ENCODE measurements around the gene GRIN3B.

Gene GRIN3B

GRCh38 chr19:1007399-1008251 is 7.4 kb downstream of the GRIN3B start:
- DNase-seq (ENCODE audit: low read depth): no peak

GRCh38 chr19:1008268-1009040 is 8.2 kb downstream of the GRIN3B start:
- no peak for DNase-seq (ENCODE audit: low read depth)

GRCh38 chr19:1009041-1009980 is 9.1 kb downstream of the GRIN3B start:
- no peak for DNase-seq (ENCODE audit: low read depth)

GRCh38 chr19:1009981-1010538 is 9.8 kb downstream of the GRIN3B start:
- no peak for DNase-seq (ENCODE audit: low read depth)

- DNase-seq (ENCODE audit: low read depth): no peak
Observed at GRCh38 chr19:1010586-1011510, 10.6 kb downstream of the GRIN3B start.

- DNase-seq (ENCODE audit: low read depth): no peak
Observed at GRCh38 chr19:1011831-1012333, 11.7 kb downstream of the GRIN3B start.

GRCh38 chr19:1012334-1012733 is 12.1 kb downstream of the GRIN3B start:
- no peak for DNase-seq (ENCODE audit: low read depth)

GRCh38 chr19:1013218-1013617 is 13.0 kb downstream of the GRIN3B start:
- DNase-seq (ENCODE audit: low read depth): no peak

GRCh38 chr19:1014161-1015060 is 14.2 kb downstream of the GRIN3B start:
- no peak for DNase-seq (ENCODE audit: low read depth)

- DNase-seq (ENCODE audit: low read depth): no peak
Observed at GRCh38 chr19:1015061-1015781, 15.0 kb downstream of the GRIN3B start.

- no peak for DNase-seq (ENCODE audit: low read depth)
Observed at GRCh38 chr19:1015782-1016646, 15.8 kb downstream of the GRIN3B start.

- no peak for DNase-seq (ENCODE audit: low read depth)
Observed at GRCh38 chr19:1016647-1017114, 16.5 kb downstream of the GRIN3B start.

- no peak for DNase-seq (ENCODE audit: low read depth)
Observed at GRCh38 chr19:1017115-1017905, 17.1 kb downstream of the GRIN3B start.

GRCh38 chr19:1017906-1018305 is 17.7 kb downstream of the GRIN3B start:
- no peak for DNase-seq (ENCODE audit: low read depth)

- no peak for DNase-seq (ENCODE audit: low read depth)
Observed at GRCh38 chr19:1018393-1018792, 18.2 kb downstream of the GRIN3B start.

- DNase-seq (ENCODE audit: low read depth): no peak
Observed at GRCh38 chr19:1018932-1019615, 18.9 kb downstream of the GRIN3B start.
